GM23338 (cell line): Measurements from ENCODE around the gene COL24A1. TPM values are rescaled to one million over a fixed set of nuclear protein-coding genes. Genes with fewer than 3 reads are reported as not detected.

Source experiments
- ATAC-seq: fragments of 200-7000 bp; cut with Tn5 transposase; 3 replicates; pipeline ENCODE4 v1.9.1; 2020
- DNase-seq: peaks from one replicate; pipeline ENCODE4 v3.0.0-alpha.2; 2015; ENCODE audit warnings: low spot score
- H2AFZ ChIP-seq: fragments of 200-600 bp; sonication (generic); 2 replicates; pipeline ENCODE4 v1.8.0; 2016; ENCODE audit warnings: antibody characterized with exemption, mild to moderate bottlenecking, moderate library complexity
- H3F3A ChIP-seq: fragments of 200-600 bp; sonication (generic); replicated peaks from 2 replicates; pipeline ENCODE4 v1.8.0; 2017; ENCODE audit warnings: antibody characterized with exemption, mixed run types, low read depth
- H3K27ac ChIP-seq: fragments of 200-600 bp; sonication (generic); 2 replicates; pipeline ENCODE4 v1.6.1; 2016; ENCODE audit warnings: low read depth
- H3K27me3 ChIP-seq: fragments of 200-600 bp; sonication (generic); 2 replicates; pipeline ENCODE4 v1.8.0; 2016; ENCODE audit warnings: mild to moderate bottlenecking, mixed run types, moderate library complexity; ENCODE audit not compliant: insufficient read depth
- H3K36me3 ChIP-seq: fragments of 200-600 bp; sonication (generic); 2 replicates; pipeline ENCODE4 v1.8.0; 2016; ENCODE audit warnings: mild to moderate bottlenecking; ENCODE audit not compliant: insufficient read depth
- H3K4me1 ChIP-seq: fragments of 200-600 bp; sonication (generic); 2 replicates; pipeline ENCODE4 v1.8.0; 2016; ENCODE audit warnings: mild to moderate bottlenecking, moderate library complexity; ENCODE audit not compliant: insufficient read depth
- H3K4me2 ChIP-seq: fragments of 200-600 bp; sonication (generic); 2 replicates; pipeline ENCODE4 v1.7.1; 2017; ENCODE audit warnings: mixed run types
- H3K4me3 ChIP-seq: fragments of 200-600 bp; sonication (generic); 2 replicates; pipeline ENCODE4 v1.6.1; 2016; ENCODE audit warnings: mixed run types
- H3K79me2 ChIP-seq: fragments of 200-600 bp; sonication (generic); replicated peaks from 2 replicates; pipeline ENCODE4 v1.8.0; 2017; ENCODE audit warnings: mild to moderate bottlenecking; ENCODE audit not compliant: insufficient read depth
- H3K9me2 ChIP-seq: fragments of 200-600 bp; sonication (generic); 2 replicates; pipeline ENCODE4 v1.8.0; 2017; ENCODE audit not compliant: insufficient read depth
- H4K20me1 ChIP-seq: fragments of 200-600 bp; sonication (generic); replicated peaks from 2 replicates; pipeline ENCODE4 v1.8.0; 2017; ENCODE audit warnings: mild to moderate bottlenecking; ENCODE audit not compliant: insufficient read depth
- H3K27ac Mint-ChIP-seq: 2 replicates; pipeline ENCODE4 v1.8.0; 2020; ENCODE audit warnings: inconsistent platforms, mild to moderate bottlenecking, moderate library complexity, mixed read lengths
- H3K27me3 Mint-ChIP-seq: 3 replicates; pipeline ENCODE4 v1.8.0; 2022; ENCODE audit warnings: low read depth, mild to moderate bottlenecking, moderate library complexity, mixed read lengths, inconsistent platforms; ENCODE audit not compliant: insufficient read depth, poor library complexity
- H3K36me3 Mint-ChIP-seq: 3 replicates; pipeline ENCODE4 v1.8.0; 2021; ENCODE audit warnings: low read depth, mild to moderate bottlenecking, inconsistent platforms, moderate library complexity, mixed read lengths
- H3K4me1 Mint-ChIP-seq: 3 replicates; pipeline ENCODE4 v1.8.0; 2020; ENCODE audit warnings: mild to moderate bottlenecking, inconsistent platforms, mixed read lengths
- H3K4me3 Mint-ChIP-seq: 3 replicates; pipeline ENCODE4 v1.8.0; 2021; ENCODE audit warnings: moderate library complexity, mild to moderate bottlenecking, inconsistent platforms, mixed read lengths
- H3K9me3 Mint-ChIP-seq: 3 replicates; pipeline ENCODE4 v1.8.0; 2020; ENCODE audit warnings: moderate library complexity, mild to moderate bottlenecking, inconsistent platforms, mixed read lengths
- CREB1 ChIP-seq: fragments of 250-450 bp; sonication (Bioruptor Pico); IDR thresholded peaks from 2 replicates; pipeline ENCODE4 v1.5.0; 2020; ENCODE audit warnings: low read depth, mild to moderate bottlenecking, moderate library complexity
- ETS1 ChIP-seq: IDR thresholded peaks from 2 replicates; pipeline ENCODE4 v1.6.1; 2016; ENCODE audit warnings: antibody characterized with exemption
- EZH2 ChIP-seq: fragments of 200-600 bp; sonication (generic); IDR thresholded peaks from one replicate; pipeline ENCODE4 v1.8.0; 2017; ENCODE audit warnings: antibody characterized with exemption, mild to moderate bottlenecking, low read depth; ENCODE audit not compliant: unreplicated experiment
- EZH2phosphoT487 ChIP-seq: fragments of 200-600 bp; sonication (generic); IDR thresholded peaks from one replicate; pipeline ENCODE4 v1.8.1; 2018; ENCODE audit warnings: antibody characterized with exemption; ENCODE audit not compliant: unreplicated experiment
- JUNB ChIP-seq: IDR thresholded peaks from one replicate; pipeline ENCODE4 v1.6.1; 2016; ENCODE audit warnings: antibody characterized with exemption; ENCODE audit not compliant: unreplicated experiment
- NANOG ChIP-seq: IDR thresholded peaks from 2 replicates; pipeline ENCODE4 v1.6.1; 2016; ENCODE audit warnings: antibody characterized with exemption, borderline replicate concordance
- REST ChIP-seq: IDR thresholded peaks from one replicate; pipeline ENCODE4 v1.6.1; 2018; ENCODE audit warnings: antibody characterized with exemption; ENCODE audit not compliant: unreplicated experiment
- STAT1 ChIP-seq: IDR thresholded peaks from one replicate; pipeline ENCODE4 v1.6.1; 2016; ENCODE audit warnings: antibody characterized with exemption; ENCODE audit not compliant: unreplicated experiment
- ZNF331 ChIP-seq: fragments of 250-450 bp; sonication (Bioruptor Pico); IDR thresholded peaks from 2 replicates; pipeline ENCODE4 v1.5.0; 2020; ENCODE audit warnings: low read depth, mild to moderate bottlenecking, moderate library complexity
- polyA plus RNA-seq: library from polyadenylated mRNA; unstranded; fragments of >200 nt; fragmentation: Nextera tagmentation; extraction: Ambion mirVana; gene quantifications from 2 replicates; pipeline ENCODE4 v1.2.1, GENCODE V29; 2016
- total RNA-seq: library from RNA; depleted of rRNA; stranded (reverse); fragments of >200 nt; shearing (Covaris generic); gene quantifications from 2 replicates; pipeline ENCODE4 v1.2.3, GENCODE V29; 2014
- TF ChIP-seq, protein P1 (sequence below), 2 experiments: fragments of 200-600 bp in 1 of 2; sonication (generic) in 1 of 2; conservative IDR thresholded peaks; 2 replicates each; pipeline versions ENCODE4 v1.5.1 to v1.6.1; 2016 to 2017; ENCODE audit warnings: antibody characterized with exemption in 2 of 2, low read depth in 2 of 2, mild to moderate bottlenecking in 2 of 2, moderate library complexity in 1 of 2

The COL24A1 gene
- total and polyA plus RNA-seq, 2 experiments from 2014 or later: 1.2 to 2.1 TPM

DNA sequence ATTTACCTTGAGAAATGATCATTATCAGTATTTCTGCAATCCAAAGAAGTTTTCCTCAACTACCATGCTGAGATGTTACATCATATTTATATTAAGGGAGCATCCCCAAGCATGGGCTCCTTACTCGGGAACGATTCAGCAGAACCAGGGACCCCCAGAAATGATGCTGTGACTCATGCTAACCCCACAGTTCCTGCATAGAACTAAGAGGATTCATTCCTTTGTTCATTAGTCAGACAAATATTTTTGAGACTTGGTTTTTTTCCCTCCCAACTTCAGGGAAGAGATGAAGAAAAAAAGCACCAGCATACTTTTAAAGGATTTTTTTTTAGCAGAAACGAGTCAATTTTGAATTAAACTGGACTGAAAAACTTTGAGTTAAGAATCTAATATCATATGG is 49.2 kb upstream of the COL24A1 start (continued):
- no peak for TF ChIP-seq CREB1 (CRISPR knock-in tag)
- no peak for TF ChIP-seq STAT1
- TF ChIP-seq JUNB: no peak
- TF ChIP-seq NANOG: no peak
- TF ChIP-seq EZH2phosphoT487: no peak
- TF ChIP-seq EZH2: no peak
- no peak for TF ChIP-seq ZNF331 (CRISPR knock-in tag)
- TF ChIP-seq, protein P1, sequence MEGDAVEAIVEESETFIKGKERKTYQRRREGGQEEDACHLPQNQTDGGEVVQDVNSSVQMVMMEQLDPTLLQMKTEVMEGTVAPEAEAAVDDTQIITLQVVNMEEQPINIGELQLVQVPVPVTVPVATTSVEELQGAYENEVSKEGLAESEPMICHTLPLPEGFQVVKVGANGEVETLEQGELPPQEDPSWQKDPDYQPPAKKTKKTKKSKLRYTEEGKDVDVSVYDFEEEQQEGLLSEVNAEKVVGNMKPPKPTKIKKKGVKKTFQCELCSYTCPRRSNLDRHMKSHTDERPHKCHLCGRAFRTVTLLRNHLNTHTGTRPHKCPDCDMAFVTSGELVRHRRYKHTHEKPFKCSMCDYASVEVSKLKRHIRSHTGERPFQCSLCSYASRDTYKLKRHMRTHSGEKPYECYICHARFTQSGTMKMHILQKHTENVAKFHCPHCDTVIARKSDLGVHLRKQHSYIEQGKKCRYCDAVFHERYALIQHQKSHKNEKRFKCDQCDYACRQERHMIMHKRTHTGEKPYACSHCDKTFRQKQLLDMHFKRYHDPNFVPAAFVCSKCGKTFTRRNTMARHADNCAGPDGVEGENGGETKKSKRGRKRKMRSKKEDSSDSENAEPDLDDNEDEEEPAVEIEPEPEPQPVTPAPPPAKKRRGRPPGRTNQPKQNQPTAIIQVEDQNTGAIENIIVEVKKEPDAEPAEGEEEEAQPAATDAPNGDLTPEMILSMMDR (conservative IDR thresholded peaks at IDR 0.05; ENCODE audit: low read depth in 2 of 2): no peak

DNA sequence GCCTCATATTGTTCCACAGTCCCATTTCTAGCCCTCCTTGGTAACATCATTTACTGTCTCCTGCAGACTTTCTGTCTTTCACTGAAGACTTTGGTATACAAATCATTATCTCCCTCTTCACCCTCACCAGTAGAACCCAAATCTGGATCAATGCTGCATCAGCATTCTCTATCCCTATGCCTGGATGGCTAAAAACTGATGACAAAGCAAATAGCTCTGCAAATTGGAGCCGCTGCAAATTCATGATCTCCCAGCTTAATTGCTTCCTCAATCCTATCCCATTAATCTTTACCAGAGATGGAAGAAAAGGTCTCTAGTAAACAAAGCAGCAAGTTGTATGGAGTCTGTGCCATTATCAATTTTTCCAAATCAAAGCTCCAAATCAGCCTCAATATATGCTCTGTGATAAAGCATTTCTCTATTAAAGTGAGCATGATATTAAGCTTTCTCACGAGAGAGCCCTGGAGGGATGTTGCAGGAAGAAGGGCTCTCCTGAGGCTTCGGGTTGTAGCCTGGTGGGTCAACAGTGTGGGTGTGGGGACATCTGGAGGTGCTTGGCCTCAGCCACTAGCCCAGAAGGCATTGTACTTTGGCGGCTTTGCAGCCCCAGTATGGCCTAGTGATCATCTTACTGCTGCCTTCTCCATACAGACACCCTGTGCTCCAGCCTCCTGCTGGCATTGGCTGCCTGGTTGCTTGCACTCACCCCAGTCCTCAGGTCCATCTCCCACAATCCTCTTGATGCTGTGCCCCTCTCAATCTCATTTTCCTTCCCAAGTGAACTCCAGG is 46.2 kb upstream of the COL24A1 start:
- Histone ChIP-seq H3K4me3 (no peak overlapping the region), H3K4me2 (no peak overlapping the region), H3K9me2 (no peaks in the 10 kb centered on the region), H3K79me2 (no peaks in the 10 kb centered on the region), H3F3A (no peaks in the 10 kb centered on the region), H3K4me1 (no peaks in the 10 kb centered on the region; the same call in 1 of the 2 replicates), H4K20me1 (no peaks in the 10 kb centered on the region), H3K27ac (no peak overlapping the region), H3K36me3 (no peaks in the 10 kb centered on the region), H2AFZ (no peak overlapping the region), H3K27me3 (no peaks in the 10 kb centered on the region)
- Mint-ChIP-seq H3K4me3 (no peak overlapping the region), H3K27ac (no peak overlapping the region), H3K4me1 (no peaks in the 10 kb centered on the region), H3K27me3 (no peaks in the 10 kb centered on the region), H3K36me3 (no peaks in the 10 kb centered on the region), H3K9me3 (no peaks in the 10 kb centered on the region)
- TF ChIP-seq EZH2phosphoT487 (no peak), ETS1 (no peak), EZH2 (no peak), REST (no peak), CREB1 (CRISPR knock-in tag) (no peak), JUNB (no peak)
- TF ChIP-seq, protein P1 (conservative IDR thresholded peaks at IDR 0.05; ENCODE audit: low read depth in 2 of 2): 0 out of 4 replicates have a peak, but pooled peaks of 1 of the 2 experiments have one; percentile 2
- ATAC-seq (no peak), DNase-seq (no peak)
